ENCODE results near the gene GPHN.

Gene GPHN

DNA sequence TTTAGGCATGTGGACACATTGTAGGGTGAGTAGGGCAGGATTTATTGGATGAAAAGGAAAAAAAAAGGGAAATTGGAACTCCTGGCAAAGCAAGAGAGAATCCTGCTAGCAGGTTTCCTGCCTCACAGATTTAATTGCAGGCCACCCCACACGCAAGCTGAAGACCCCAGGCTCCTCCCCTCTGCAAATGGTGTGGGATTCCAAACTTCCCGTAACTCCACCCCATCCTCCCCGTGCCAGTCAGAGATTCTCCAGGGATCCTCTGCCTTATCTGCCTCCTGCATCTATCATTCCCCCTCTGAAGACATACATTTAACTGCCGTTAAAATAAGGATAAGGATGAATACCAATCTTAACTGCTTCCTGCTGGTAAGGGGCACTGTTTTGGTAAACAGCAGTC lies 431.5 kb downstream of the GPHN start:
- Histone ChIP-seq H3K9me2 (ENCODE audit: low read depth, low read length) (no peaks in the 10 kb centered on the region), H3K27me3 (ENCODE audit: insufficient read depth, low read length) (no peaks in the 10 kb centered on the region), H3F3A (ENCODE audit: insufficient read depth, low read length) (no peaks in the 10 kb centered on the region), H2AFZ (ENCODE audit: low read length) (no peak overlapping the region), H3K9ac (ENCODE audit: low read length) (no peak overlapping the region), H3K79me2 (ENCODE audit: insufficient read depth, low read length) (no peaks in the 10 kb centered on the region), H3K4me3 (ENCODE audit: low read depth, low read length, poor library complexity, severe bottlenecking) (no peak overlapping the region), H3K4me1 (ENCODE audit: insufficient read depth, low read length, severe bottlenecking) (no peaks in the 10 kb centered on the region), H4K20me1 (ENCODE audit: insufficient read depth, low read length) (no peaks in the 10 kb centered on the region), H3K36me3 (ENCODE audit: insufficient read depth, low read length) (no peaks in the 10 kb centered on the region), H3K9me3 (ENCODE audit: low read length) (peaks cover 4% of the 10 kb centered on the region; the same call in 1 of the 2 replicates), H3K27ac (ENCODE audit: low read depth, low read length, poor library complexity, severe bottlenecking) (no peak overlapping the region), H3K4me2 (ENCODE audit: low read length) (no peak overlapping the region)
- no peak for TF ChIP-seq EZH2 (IDR thresholded peaks at IDR 0.05; ENCODE audit: borderline replicate concordance, low read length)
- TF ChIP-seq, protein P1, sequence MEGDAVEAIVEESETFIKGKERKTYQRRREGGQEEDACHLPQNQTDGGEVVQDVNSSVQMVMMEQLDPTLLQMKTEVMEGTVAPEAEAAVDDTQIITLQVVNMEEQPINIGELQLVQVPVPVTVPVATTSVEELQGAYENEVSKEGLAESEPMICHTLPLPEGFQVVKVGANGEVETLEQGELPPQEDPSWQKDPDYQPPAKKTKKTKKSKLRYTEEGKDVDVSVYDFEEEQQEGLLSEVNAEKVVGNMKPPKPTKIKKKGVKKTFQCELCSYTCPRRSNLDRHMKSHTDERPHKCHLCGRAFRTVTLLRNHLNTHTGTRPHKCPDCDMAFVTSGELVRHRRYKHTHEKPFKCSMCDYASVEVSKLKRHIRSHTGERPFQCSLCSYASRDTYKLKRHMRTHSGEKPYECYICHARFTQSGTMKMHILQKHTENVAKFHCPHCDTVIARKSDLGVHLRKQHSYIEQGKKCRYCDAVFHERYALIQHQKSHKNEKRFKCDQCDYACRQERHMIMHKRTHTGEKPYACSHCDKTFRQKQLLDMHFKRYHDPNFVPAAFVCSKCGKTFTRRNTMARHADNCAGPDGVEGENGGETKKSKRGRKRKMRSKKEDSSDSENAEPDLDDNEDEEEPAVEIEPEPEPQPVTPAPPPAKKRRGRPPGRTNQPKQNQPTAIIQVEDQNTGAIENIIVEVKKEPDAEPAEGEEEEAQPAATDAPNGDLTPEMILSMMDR (IDR thresholded peaks at IDR 0.05; ENCODE audit: low read length) = no peak

DNA sequence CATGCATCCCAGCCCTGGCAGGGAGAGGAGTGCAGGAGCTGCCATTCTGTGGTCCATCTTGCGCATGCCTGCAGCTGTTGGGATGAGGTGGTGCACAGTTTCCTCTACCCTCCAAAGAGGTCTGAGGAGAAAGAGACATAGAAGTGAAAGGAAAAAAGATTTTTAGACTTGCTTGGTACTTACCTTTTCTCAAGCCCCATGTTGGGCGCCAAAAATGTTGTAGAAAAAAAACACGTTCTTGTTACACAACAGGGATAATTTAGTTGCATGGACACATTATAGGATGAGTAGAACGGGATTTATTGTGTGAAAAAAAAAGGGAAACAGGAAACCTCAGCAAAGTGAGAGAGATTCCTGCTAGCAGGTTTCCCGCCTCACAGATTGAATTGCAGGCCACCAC lies 436.9 kb downstream of the GPHN start:
- H4K20me1 ChIP-seq (ENCODE audit: insufficient read depth, low read length) = no peaks in the 10 kb centered on the region
- H3K9ac ChIP-seq (ENCODE audit: low read length) = no peak overlapping the region
- no peak overlapping the region for H2AFZ ChIP-seq (ENCODE audit: low read length)
- H3K79me2 ChIP-seq (ENCODE audit: insufficient read depth, low read length) = no peaks in the 10 kb centered on the region
- no peak overlapping the region for H3K4me2 ChIP-seq (ENCODE audit: low read length)
- no peaks in the 10 kb centered on the region for H3F3A ChIP-seq (ENCODE audit: insufficient read depth, low read length)
- no peaks in the 10 kb centered on the region for H3K36me3 ChIP-seq (ENCODE audit: insufficient read depth, low read length)
- no peak for TF ChIP-seq EZH2 (IDR thresholded peaks at IDR 0.05; ENCODE audit: borderline replicate concordance, low read length)
- TF ChIP-seq, protein P1 (IDR thresholded peaks at IDR 0.05; ENCODE audit: low read length) = no peak
- H3K4me3 ChIP-seq (ENCODE audit: low read depth, low read length, poor library complexity, severe bottlenecking) = no peak overlapping the region
- no peaks in the 10 kb centered on the region for H3K9me2 ChIP-seq (ENCODE audit: low read depth, low read length)
- H3K4me1 ChIP-seq (ENCODE audit: insufficient read depth, low read length, severe bottlenecking) = no peaks in the 10 kb centered on the region
- peaks cover 15% of the 10 kb centered on the region; the same call in 1 of the 2 replicates for H3K9me3 ChIP-seq (ENCODE audit: low read length)
- no peak overlapping the region for H3K27ac ChIP-seq (ENCODE audit: low read depth, low read length, poor library complexity, severe bottlenecking)
- no peaks in the 10 kb centered on the region for H3K27me3 ChIP-seq (ENCODE audit: insufficient read depth, low read length)

DNA sequence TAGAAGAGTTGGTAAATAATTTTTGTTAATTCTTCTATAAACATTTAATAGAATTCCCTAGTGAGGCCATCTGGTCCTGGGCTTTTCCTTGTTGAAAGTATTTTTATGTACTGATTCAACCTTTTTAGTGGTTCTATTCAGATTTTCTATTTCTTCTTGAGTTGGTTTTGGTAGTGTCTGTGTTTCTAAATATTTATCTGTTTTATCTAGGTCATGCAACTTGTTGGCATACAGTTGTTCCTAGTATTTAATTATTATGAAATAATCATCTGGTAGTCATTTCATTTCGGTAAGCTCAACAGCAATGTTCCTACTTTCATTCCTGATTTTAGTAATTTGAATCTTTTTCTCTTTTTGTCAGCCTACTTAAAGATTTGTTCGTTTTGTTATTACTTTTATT lies 447.2 kb downstream of the GPHN start:
- Histone ChIP-seq H3F3A (ENCODE audit: insufficient read depth, low read length) (no peaks in the 10 kb centered on the region), H3K9me3 (ENCODE audit: low read length) (peaks cover 5% of the 10 kb centered on the region; the same call in 1 of the 2 replicates), H3K27ac (ENCODE audit: low read depth, low read length, poor library complexity, severe bottlenecking) (no peak overlapping the region), H2AFZ (ENCODE audit: low read length) (no peak overlapping the region), H3K4me3 (ENCODE audit: low read depth, low read length, poor library complexity, severe bottlenecking) (no peak overlapping the region), H3K36me3 (ENCODE audit: insufficient read depth, low read length) (no peaks in the 10 kb centered on the region), H3K4me1 (ENCODE audit: insufficient read depth, low read length, severe bottlenecking) (no peaks in the 10 kb centered on the region), H3K9ac (ENCODE audit: low read length) (no peak overlapping the region), H3K27me3 (ENCODE audit: insufficient read depth, low read length) (no peaks in the 10 kb centered on the region), H4K20me1 (ENCODE audit: insufficient read depth, low read length) (no peaks in the 10 kb centered on the region), H3K9me2 (ENCODE audit: low read depth, low read length) (no peaks in the 10 kb centered on the region), H3K79me2 (ENCODE audit: insufficient read depth, low read length) (no peaks in the 10 kb centered on the region), H3K4me2 (ENCODE audit: low read length) (no peak overlapping the region)
- TF ChIP-seq, protein P1 (IDR thresholded peaks at IDR 0.05; ENCODE audit: low read length) = no peak
- no peak for TF ChIP-seq EZH2 (IDR thresholded peaks at IDR 0.05; ENCODE audit: borderline replicate concordance, low read length)
